NCI-H345 (cell line): ENCODE data around the gene CTDSP1.

Experiments
- DNase-seq: peaks from one replicate; lab custom pipeline; 2025; lab: John Stamatoyannopoulos, UW

The CTDSP1 gene

DNA sequence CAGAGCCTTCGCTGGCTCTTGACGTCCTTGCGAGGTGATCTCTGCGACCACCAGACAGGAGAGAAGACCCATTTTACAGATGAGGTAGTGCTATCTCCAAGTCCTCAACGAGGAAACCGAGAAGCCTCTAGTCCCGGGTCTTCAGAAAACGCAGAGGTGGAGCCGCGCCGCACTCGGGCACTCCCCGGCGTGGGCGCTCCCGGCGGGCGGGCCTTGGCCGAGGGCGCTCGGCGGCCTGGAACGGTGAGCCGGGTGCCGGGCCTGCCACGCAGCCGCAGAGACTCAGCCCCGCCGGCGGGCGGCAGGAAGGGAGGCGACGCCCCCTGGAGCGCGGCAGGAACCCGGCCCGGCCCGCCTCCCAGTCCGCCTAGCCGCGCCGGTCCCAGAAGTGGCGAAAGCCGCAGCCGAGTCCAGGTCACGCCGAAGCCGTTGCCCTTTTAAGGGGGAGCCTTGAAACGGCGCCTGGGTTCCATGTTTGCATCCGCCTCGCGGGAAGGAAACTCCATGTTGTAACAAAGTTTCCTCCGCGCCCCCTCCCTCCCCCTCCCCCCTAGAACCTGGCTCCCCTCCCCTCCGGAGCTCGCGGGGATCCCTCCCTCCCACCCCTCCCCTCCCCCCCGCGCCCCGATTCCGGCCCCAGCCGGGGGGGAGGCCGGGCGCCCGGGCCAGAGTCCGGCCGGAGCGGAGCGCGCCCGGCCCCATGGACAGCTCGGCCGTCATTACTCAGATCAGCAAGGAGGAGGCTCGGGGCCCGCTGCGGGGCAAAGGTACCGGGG, at the start of gene CTDSP1:
Gene CTDSP1, plus strand, starts transcription at position 478 of the 776 bp plus-strand sequence. Its CDS starts 223 bp downstream, at position 701.
- peak; percentile 84 for DNase-seq

DNA sequence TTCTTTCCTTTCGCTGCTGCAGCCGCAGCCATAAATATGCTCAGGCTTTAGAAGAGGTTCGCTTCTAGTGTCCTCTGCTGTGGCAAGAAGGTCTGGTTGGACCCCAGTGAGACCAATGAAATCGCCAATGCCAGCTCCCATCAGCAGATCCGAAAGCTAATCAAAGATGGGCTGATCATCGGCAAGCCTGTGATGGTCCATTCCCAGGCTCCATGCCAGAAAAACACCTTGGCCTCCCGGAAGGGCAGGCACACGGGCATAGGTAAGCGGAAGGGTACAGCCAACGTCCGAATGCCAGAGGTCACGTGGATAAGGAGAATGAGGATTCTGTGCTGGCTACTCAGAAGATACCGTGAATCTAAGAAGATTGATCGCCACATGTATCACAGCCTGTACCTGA, 45.6 kb upstream of the CTDSP1 start:
- no peak for DNase-seq

DNA sequence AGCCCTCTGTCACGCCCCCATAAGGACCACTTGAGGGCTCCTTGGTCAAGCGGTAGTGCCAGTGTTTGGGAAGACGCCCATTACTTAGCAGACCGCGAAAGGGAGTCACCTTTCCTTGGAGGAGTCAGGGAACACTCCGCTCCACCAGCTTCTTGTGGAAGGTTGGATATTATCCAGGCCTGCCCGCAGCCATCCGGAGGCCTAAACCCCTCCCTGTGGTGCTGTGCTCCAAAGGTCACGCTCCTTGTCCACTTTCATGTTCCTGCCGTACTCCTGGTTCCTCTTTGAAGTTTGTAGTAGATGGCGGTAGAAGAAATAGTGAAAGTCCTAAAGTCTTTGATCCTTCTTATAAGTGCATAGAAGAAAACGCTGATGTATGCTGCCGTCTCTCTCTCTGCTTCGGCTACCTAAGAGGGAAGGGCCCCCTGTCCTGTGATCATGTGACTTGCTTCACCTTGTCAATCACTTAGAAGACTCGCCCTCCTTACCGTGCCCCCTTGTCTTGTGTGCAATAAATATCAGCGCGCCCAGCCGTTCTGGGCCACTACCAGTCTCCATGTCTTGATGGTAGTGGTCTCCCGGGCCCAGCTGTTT, 44.7 kb upstream of the CTDSP1 start:
- no peak for DNase-seq

GRCh38 chr2:218357236-218358177, 42.2 kb upstream of the CTDSP1 start:
- no peak for DNase-seq

DNA sequence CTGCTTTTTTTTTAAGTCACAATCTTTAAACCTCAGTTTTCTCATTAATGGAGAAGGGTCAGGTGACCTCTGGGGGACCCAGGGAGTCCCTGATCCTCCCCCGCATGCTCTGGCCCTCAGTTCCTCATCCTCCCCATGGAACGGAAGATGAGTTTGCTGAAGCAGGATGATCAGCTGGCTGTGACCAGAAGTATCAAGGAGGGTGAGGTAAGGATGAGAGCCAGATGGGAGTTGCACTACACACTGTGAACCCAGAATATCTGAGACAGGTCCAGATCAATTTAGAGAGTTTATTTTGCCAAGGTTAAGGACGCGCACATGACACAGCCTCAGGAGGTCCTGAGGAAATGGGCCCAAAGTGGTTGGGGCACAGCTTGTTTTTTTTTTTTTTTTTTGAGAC, 39.2 kb upstream of the CTDSP1 start:
- no peak for DNase-seq

DNA sequence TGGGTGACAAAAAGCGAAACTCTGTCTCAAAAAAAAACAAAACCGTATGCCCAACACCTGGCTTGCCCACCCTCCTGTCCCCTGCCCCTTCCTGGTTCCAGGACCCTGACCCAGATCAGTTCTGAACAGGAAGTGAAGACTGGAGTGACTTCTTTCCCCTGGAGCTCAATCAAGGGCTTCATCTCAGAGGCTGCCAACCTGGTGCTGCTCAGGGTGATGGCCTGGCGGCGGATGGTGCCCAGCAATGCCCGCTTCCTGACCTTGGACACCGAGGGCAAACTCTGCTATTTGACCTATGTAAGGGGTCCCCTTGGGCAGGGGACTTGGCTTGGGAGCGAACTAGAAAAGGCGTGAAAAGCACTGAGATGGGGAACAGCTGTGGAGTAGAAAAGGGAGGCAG, 37.1 kb upstream of the CTDSP1 start:
- no peak for DNase-seq

GRCh38 chr2:218363736-218364135, 35.9 kb upstream of the CTDSP1 start:
- no peak for DNase-seq

GRCh38 chr2:218364196-218364595, 35.5 kb upstream of the CTDSP1 start:
- DNase-seq: no peak

DNA sequence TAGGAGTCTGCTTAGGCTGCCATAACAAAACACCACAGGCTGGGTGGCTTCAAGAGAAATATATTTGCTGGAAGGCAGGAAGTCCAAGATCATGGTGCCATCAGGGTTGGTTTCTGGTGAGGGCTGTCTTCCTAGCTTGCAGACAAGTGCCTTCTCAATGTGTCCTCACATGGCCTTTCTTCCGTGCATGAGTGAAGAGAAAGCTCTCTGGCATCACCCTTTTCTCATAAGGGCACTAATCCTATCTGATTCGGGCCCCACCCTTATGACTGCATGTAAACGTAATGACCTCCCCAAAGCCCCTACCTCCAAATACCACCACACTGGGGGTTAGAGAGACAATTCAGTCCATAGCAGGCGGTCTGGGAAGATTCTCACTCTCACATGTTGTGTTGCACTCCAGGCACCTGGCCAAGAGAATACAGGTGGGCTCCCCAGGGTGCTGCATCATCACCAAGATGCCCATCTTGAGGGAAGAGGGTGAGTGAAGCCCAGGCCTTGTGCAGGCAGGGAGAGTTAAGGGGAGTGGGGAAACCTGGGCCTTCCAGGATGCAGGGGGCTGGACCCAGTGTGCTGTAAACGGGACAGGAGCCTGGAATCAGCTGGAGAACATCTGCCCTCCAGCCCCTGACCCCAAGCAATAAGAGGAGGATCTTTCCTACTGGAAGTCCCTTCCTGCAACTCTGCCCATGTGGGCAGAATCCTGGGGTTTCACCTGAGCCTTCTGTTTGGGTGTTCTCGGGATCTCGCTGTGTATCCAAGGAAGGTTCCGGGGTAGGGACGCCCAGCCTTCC, 32.9 kb upstream of the CTDSP1 start:
- DNase-seq: no peak

- DNase-seq: no peak
These were observed 32.1 kb upstream of the CTDSP1 start for GRCh38 chr2:218367415-218368149.

GRCh38 chr2:218368150-218368528, 31.5 kb upstream of the CTDSP1 start:
- DNase-seq: no peak

DNA sequence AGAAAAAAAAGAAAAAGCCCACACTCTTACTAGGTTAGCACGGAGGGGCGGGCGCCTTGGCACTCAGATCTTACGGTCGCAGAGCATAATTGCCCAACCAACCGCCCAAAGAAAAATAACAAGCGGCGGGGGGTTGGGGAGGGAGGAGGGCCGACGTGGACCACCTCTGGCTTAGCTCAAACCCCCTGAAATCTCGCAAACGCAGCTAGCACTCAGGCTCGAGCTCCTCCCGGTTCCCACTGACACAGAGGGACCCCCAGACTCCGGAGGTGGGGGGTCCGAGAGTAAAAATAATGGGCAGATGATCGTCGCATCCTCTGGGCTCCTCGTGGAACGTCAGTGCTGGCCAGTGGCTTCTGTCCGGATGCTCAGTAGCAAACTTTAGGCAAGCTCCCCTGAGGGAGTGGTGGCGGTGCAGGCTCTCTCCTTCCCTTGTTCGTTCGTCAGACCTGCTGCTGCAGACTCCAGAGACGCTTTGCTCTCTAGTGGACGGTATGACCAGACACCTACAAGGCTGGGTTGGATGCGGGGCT, 31.0 kb upstream of the CTDSP1 start:
- peak; percentile 64 for DNase-seq

GRCh38 chr2:218369330-218369729, 30.3 kb upstream of the CTDSP1 start:
- DNase-seq: peak; percentile 73

GRCh38 chr2:218370410-218371063, 29.1 kb upstream of the CTDSP1 start:
- DNase-seq: no peak

GRCh38 chr2:218371983-218372350, 27.7 kb upstream of the CTDSP1 start:
- DNase-seq: no peak

GRCh38 chr2:218374795-218375194, 24.9 kb upstream of the CTDSP1 start:
- no peak for DNase-seq

DNA sequence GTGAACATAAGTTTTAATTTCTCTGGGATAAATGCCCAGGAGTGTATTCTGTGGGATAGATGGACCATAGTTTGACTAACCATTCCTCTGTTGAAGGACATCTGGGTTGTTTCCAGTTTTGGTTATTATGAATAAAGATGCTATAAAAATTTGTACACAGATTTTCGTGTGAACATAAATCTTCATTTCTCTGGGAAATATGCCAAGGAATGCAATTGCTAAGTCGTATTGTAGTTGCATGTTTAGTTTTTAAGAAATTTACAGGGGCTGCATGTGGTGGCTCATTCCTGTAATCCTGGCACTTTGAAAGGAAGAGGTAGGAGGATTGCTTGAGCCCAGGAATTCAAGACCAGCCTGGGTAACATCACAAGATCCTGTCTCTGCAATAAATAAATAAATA, 24.5 kb upstream of the CTDSP1 start:
- no peak for DNase-seq

DNA sequence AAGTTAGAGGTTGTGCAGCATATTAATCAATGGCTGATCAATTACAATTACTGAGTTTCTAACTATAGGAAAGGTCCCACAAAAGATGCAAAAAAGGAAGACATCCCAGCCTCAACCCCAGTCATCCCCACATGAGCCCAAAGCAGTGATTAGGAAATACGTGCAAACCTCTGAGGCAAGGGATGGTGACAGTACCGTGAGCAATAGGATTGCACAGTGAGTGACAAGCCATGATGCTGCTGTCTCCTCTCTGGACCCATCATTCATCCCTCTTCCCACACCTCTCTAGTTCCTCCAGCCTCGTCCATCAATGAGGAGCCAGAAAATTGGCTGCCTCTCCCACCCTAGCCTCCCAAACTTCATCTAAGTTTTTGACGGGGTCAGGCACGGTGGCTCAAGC, 21.6 kb upstream of the CTDSP1 start:
- no peak for DNase-seq

- no peak for DNase-seq
These were observed 17.7 kb upstream of the CTDSP1 start, which contains the start of gene SLC11A1 for GRCh38 chr2:218381916-218382366. TSS of gene SLC11A1 (plus strand) at chr2:218382273. CDS start at chr2:218382369, 96 bp downstream.

- no peak for DNase-seq
These were observed 16.9 kb upstream of the CTDSP1 start for GRCh38 chr2:218382785-218383184.
